Left lung (tissue), 10 donors: ENCODE measurements around the gene TPRX2. TPM values are rescaled to one million over a fixed set of nuclear protein-coding genes. Genes with fewer than 3 reads are reported as not detected.

Source experiments
- ATAC-seq: fragments of 200-7000 bp; cut with Tn5 transposase; one replicate; pipeline ENCODE4 v1.9.1; 2020; ENCODE audit warnings: moderate library complexity
- DNase-seq, 4 donors: peaks; one replicate each; pipeline ENCODE4 v3.0.0-alpha.2; 2013 to 2020
- H3K27ac ChIP-seq, 2 donors: fragments of 200-600 bp; sonication (generic) in 1 of 2; one replicate each; pipeline versions ENCODE4 v1.5.0 to v1.8.0; 2020 to 2021
- H3K27me3 ChIP-seq, 2 donors: fragments of 200-600 bp; sonication (generic) in 1 of 2; one replicate each; pipeline versions ENCODE4 v1.5.0 to v1.8.0; 2020 to 2021
- H3K36me3 ChIP-seq, 2 donors: fragments of 200-600 bp; sonication (generic) in 1 of 2; one replicate each; pipeline versions ENCODE4 v1.5.0 to v1.8.0; 2020 to 2021
- H3K4me1 ChIP-seq, 2 donors: fragments of 200-600 bp; one replicate each; pipeline ENCODE4 v1.8.0; 2021
- H3K4me3 ChIP-seq, 2 donors: fragments of 200-600 bp; sonication (generic) in 1 of 2; one replicate each; pipeline versions ENCODE4 v1.5.0 to v1.8.0; 2020 to 2021; ENCODE audit warnings: mild to moderate bottlenecking in 1 of 2
- H3K9me3 ChIP-seq, 2 donors: fragments of 200-600 bp; sonication (generic) in 1 of 2; one replicate each; pipeline versions ENCODE4 v1.5.0 to v1.8.0; 2020 to 2021
- CTCF ChIP-seq, 2 donors: fragments of 200-600 bp; sonication (generic) in 1 of 2; IDR thresholded peaks; one replicate each; pipeline versions ENCODE4 v1.5.0 to v1.8.0; 2021; ENCODE audit warnings: antibody characterized with exemption in 2 of 2
- intact Hi-C, 2 donors: fragments of 100-400 bp; cut with DNase I; formaldehyde crosslinking; loops; one replicate each; pipeline versions ENCODE4 v1.11.2 to v1.14.2; 2022
- polyA plus RNA-seq, 6 donors: library from polyadenylated mRNA; unstranded; fragments of 120-200 nt; gene quantifications; one replicate each; pipeline ENCODE4 v1.2.1, GENCODE V29; 2013; ENCODE audit not compliant: insufficient read length in 6 of 6
- total RNA-seq, 2 donors: library from RNA; stranded (reverse); fragmentation: NEBNext Ultra II Directional; extraction: Animal tissue kit (Norgen Biotek cat#: 25700); gene quantifications; one replicate each; pipeline ENCODE4 v1.2.1, GENCODE V29; 2021
- donor health status: DM: no; HTN: yes; CAD: no.
- donor health status: DM: no; HTN: no; CAD: no.

Gene TPRX2
- total and polyA plus RNA-seq, 8 donors: not detected

DNA sequence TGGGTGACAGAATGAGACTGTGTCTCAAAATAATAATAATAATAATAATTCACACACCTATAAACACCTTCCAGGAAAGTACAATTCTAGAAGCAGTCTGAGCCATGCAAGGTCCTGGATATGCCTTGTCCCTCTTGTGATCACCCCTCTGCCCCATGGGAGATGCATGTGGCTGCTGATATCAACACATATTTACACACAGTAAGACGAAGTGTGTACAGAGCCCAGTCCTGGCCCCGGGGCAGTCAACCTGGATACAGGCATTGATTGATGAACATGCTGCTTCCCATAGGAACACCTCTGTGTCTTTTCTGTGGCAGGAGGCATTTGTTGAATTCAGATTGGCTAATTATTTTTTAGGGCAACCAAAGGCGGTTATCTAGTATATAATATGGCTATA, 23.9 kb downstream of the TPRX2 start:
- H3K36me3 ChIP-seq: no peaks in the 10 kb centered on the region
- peaks cover 3 to 40% of the 10 kb centered on the region in 2 donors for H3K27me3 ChIP-seq
- no peaks in the 10 kb centered on the region for H3K9me3 ChIP-seq
- no peaks in the 10 kb centered on the region for H3K4me1 ChIP-seq
- H3K27ac ChIP-seq: no peak overlapping the region
- no peak for ATAC-seq
- intact Hi-C loops: no loop called here
- DNase-seq: peak in 1 of 4 donors; percentile 6
- no peak overlapping the region for H3K4me3 ChIP-seq
- TF ChIP-seq CTCF (IDR thresholded peaks at IDR 0.05): no peak

DNA sequence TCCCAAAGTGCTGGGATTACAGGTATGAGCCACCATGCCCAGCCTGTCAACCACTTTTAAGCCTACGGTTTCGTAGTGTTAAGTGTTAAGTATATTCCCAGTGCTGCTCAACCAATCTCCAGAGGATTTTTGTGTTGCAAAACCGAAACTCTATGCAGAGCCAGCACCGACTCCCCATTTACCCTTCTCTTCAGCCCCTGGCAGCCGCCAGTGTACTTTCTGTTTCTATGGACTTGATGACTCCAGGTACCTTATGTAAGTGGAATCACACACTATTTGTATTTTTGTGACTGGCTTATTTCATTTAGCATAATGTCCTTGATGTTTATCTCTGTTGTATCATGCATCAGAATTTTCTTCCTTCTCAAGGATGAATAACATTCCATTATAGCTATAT, 26.0 kb downstream of the TPRX2 start:
- TF ChIP-seq CTCF (IDR thresholded peaks at IDR 0.05): no peak
- H3K27ac ChIP-seq: no peak overlapping the region
- no peaks in the 10 kb centered on the region for H3K4me1 ChIP-seq
- H3K36me3 ChIP-seq: no peaks in the 10 kb centered on the region
- H3K9me3 ChIP-seq: no peaks in the 10 kb centered on the region
- H3K27me3 ChIP-seq: peaks cover 3 to 35% of the 10 kb centered on the region in 2 donors
- intact Hi-C loops: no loop called here
- H3K4me3 ChIP-seq: no peak overlapping the region
- ATAC-seq (no peak), DNase-seq (no peak)

- DNase-seq (no peak), ATAC-seq (no peak)
- Histone ChIP-seq H3K27me3 (peaks cover 3 to 35% of the 10 kb centered on the region in 2 donors), H3K9me3 (no peaks in the 10 kb centered on the region), H3K27ac (no peak within 1 kb of the TSS), H3K36me3 (no peaks in the 10 kb centered on the region), H3K4me3 (no peak within 1 kb of the TSS), H3K4me1 (no peaks in the 10 kb centered on the region)
- intact Hi-C loops: no loop called here
- no peak for TF ChIP-seq CTCF (IDR thresholded peaks at IDR 0.05)
These were observed 27.1 kb downstream of the TPRX2 start, which contains the start of gene SULT2A1 for GRCh38 chr19:47886010-47886559. Gene SULT2A1 (minus strand): TSS chr19:47886315. CDS start chr19:47886257, 58 bp downstream.

- DNase-seq: no peak
- intact Hi-C loops: no loop called here
- no peak overlapping the region for H3K27ac ChIP-seq
These were observed 32.0 kb downstream of the TPRX2 start for GRCh38 chr19:47890865-47891621.

More at GRCh38 chr19:47890865-47891621, 32.0 kb downstream of the TPRX2 start:
- no peak for ATAC-seq
- no peak for TF ChIP-seq CTCF (IDR thresholded peaks at IDR 0.05)
- Histone ChIP-seq H3K27me3 (peaks cover 3 to 15% of the 10 kb centered on the region in 2 donors), H3K9me3 (peaks cover 0 to 10% of the 10 kb centered on the region in 2 donors), H3K4me3 (no peak overlapping the region), H3K36me3 (no peaks in the 10 kb centered on the region), H3K4me1 (no peaks in the 10 kb centered on the region)
